Astrocyte of the cerebellum (primary cell): ENCODE results near the gene SP7.
"Not testable (repeated sequence)": the region's sequence is repeated elsewhere in the genome, so short reads cannot be mapped to it uniquely, and the experiment has no call there.

Source experiments
- DNase-seq: peaks from one replicate; pipeline ENCODE4 v3.0.0-alpha.2; 2011; ENCODE audit warnings: low read depth
- H3K4me3 ChIP-seq: 2 replicates; pipeline ENCODE4 v1.5.1; 2011; ENCODE audit warnings: mild to moderate bottlenecking, low read depth, low read length, moderate library complexity
- in situ Hi-C: cut with HindIII; loops from 2 replicates; pipeline ENCODE4 v1.10.0; 2017; ENCODE audit warnings: low sequenced_read_pairs
- TF ChIP-seq, protein P1 (sequence below): IDR thresholded peaks from 2 replicates; pipeline ENCODE4 v1.5.1; 2012; ENCODE audit warnings: low read length, low read depth, moderate library complexity, mild to moderate bottlenecking; ENCODE audit errors: missing control alignments

Gene SP7

DNA sequence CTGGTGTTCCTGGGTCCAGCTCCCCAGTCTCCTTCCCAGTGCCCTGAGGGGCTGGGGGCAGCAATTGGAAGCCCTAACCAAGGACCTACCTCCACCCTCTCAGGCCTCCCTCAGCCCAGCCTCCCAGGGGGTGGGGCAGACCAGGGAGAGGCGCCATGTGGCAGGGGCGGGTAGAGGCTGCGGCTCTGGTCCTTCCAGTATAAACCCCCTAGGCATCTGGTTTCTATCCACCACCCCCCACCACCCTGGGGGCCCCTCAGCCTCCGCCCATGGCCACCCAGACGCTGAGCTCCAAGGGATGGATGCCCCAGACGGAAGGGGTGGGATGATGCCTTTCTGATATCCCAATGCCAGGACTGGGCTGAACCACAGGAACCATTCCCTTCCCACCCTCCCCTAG is 2.8 kb upstream of the SP7 start:
- in situ Hi-C loops: no loop called here
- TF ChIP-seq, protein P1, sequence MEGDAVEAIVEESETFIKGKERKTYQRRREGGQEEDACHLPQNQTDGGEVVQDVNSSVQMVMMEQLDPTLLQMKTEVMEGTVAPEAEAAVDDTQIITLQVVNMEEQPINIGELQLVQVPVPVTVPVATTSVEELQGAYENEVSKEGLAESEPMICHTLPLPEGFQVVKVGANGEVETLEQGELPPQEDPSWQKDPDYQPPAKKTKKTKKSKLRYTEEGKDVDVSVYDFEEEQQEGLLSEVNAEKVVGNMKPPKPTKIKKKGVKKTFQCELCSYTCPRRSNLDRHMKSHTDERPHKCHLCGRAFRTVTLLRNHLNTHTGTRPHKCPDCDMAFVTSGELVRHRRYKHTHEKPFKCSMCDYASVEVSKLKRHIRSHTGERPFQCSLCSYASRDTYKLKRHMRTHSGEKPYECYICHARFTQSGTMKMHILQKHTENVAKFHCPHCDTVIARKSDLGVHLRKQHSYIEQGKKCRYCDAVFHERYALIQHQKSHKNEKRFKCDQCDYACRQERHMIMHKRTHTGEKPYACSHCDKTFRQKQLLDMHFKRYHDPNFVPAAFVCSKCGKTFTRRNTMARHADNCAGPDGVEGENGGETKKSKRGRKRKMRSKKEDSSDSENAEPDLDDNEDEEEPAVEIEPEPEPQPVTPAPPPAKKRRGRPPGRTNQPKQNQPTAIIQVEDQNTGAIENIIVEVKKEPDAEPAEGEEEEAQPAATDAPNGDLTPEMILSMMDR: no peak
- H3K4me3 ChIP-seq: no peak overlapping the region
- no peak for DNase-seq

DNA sequence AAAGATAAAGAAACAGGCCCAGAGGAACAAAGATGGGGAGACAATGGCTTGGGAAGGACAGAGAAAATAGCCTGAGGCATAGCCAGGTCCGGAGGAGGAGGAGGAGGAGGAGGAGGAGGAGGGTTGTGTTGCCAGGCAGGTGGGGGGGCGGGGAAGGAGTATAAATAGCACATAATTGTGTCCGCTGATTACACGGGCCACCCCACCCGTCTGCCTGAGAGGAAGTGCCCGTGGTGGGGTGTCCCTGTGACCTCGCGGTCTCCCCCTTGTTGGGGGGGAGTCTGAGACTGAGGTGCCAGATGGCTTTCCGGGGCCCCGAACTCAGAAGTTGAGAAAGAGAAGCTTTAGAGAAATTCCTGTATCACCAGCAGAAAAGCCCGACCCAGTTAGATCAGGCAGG is 1.9 kb upstream of the SP7 start:
- H3K4me3 ChIP-seq: no peak overlapping the region
- TF ChIP-seq, protein P1: no peak
- no peak for DNase-seq
- in situ Hi-C loops: no loop called here

DNA sequence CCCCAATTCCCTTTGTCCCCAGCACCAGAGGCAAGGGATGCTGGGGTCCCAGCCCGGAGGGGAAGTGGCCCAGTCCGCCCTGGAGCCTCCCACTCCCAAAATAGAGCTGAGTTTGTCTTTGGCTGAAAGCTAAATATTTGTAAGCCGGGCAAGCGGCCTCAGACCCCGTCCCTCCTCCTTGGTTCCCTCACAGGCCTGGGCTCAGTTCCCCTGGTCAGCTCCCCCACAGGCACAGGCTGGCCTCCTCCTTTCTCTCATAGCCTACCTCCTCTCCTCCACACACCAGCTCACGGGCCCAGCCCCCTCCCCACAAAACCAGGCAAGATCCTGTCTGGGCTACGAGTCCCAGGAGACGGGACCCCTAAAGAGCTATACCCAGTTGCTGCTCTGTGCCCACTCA is 1.3 kb downstream of the SP7 start:
- in situ Hi-C loops: no loop called here
- no peak for DNase-seq
- H3K4me3 ChIP-seq: no peak overlapping the region
- TF ChIP-seq, protein P1: no peak

DNA sequence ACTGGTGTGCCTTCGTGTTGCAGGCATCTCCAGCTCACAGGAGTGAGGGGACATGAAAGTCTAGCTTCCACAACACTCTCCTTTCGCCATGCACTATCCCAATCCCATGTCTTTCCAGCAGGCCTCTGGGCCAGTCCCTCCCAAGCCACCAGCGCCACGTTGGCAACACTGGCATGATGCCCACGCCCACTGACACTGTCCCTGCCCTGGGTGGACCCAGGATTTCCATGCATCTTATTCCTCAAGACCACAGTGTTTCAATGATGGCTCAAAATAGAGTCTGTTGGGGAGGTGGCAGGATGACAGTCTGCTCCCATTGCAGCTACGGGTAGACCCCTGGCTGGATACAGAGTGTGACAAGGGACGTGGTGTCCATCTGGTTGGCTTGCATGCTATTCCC is 2.3 kb downstream of the SP7 start:
- DNase-seq: no peak
- in situ Hi-C loops: no loop called here
- no peak overlapping the region for H3K4me3 ChIP-seq
- TF ChIP-seq, protein P1: no peak

DNA sequence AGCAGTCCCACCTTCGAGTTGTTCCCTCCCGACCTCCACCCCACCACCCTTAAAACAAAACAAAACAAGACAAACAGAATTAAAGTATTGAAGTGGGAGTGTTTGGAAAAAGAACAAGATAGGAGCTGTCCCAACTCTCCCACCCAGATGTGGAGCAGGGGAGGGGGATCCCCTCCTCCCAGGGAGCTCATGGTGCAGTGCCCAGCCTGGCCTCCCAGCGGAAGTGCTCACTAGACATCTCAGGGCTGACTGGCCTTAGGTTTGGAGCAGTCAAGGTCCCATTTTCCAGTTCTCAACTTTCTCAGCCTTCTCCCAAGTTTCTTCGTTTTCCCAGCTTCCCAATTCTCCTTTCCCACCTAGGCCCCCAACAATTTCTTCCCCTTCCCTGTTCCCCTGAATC is 2.9 kb downstream of the SP7 start:
- in situ Hi-C loops: no loop called here
- H3K4me3 ChIP-seq: no peak overlapping the region
- TF ChIP-seq, protein P1: no peak
- DNase-seq: no peak

DNA sequence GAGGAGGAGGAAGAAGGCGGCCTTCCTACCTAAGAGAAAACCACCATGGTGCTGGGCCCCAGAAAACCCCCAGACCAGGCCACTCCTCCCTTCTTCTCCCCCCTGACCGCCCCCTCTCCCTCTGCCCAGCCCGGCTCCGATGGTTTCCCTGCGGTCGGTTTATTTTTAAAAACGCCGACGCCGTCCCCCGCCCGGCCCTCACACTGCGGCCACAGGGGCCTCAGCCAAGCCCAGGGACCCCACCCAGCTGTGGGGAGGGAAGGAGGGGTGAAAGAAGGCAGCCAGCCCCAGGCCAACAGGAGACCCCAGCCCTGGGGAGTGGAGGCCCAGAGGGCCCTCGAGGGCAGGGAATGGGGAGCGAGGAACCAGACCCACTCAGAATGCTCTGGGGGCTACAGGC is 3.4 kb downstream of the SP7 start:
- H3K4me3 ChIP-seq: no peak overlapping the region
- TF ChIP-seq, protein P1: no peak
- no peak for DNase-seq
- in situ Hi-C loops: no loop called here

DNA sequence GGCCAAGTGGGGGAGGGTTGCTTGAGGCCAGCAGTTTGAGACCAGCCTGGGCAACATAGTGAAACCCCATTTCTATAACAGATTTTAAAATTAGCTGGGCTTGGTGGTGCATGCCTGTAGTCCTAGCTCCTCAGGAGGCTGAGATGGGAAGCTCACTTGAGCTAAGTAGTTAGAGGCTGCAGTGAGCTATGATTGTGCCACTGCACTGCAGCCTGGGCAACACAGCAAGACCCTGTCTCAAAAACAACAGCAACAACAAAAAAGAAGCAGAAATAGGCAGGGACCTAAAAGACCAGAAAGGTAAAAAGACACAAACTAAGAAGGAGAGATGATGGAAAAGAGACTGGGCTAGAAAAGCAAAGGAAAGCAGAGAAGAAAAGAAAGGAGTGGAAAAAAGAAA is 3.8 kb downstream of the SP7 start:
- DNase-seq, H3K4me3 ChIP-seq, in situ Hi-C loops: not testable (repeated sequence)
